GM18511 (cell line): ENCODE results near the gene C13orf46.

Source experiments
- ATAC-seq: cut with Tn5 transposase; IDR thresholded peaks from one replicate; pipeline ENCODE4 v1.9.1; 2021; ENCODE audit warnings: mild to moderate bottlenecking, moderate library complexity; ENCODE audit not compliant: unreplicated experiment

C13orf46 gene

GRCh38 chr13:113958373-113958772, 15.5 kb downstream of the C13orf46 start:
- no peak for ATAC-seq

- no peak for ATAC-seq
Measured at GRCh38 chr13:113956571-113956970, 17.3 kb downstream of the C13orf46 start.

GRCh38 chr13:113955691-113956090, 18.2 kb downstream of the C13orf46 start:
- no peak for ATAC-seq

- no peak for ATAC-seq
Measured at GRCh38 chr13:113955235-113955634, 18.6 kb downstream of the C13orf46 start.

GRCh38 chr13:113954046-113954835, 19.6 kb downstream of the C13orf46 start:
- ATAC-seq = no peak

- ATAC-seq = no peak
Measured at GRCh38 chr13:113953561-113953960, 20.3 kb downstream of the C13orf46 start.

GRCh38 chr13:113952983-113953520, 20.8 kb downstream of the C13orf46 start:
- no peak for ATAC-seq

- ATAC-seq = no peak
Measured at GRCh38 chr13:113952151-113952982, 21.5 kb downstream of the C13orf46 start.

- peak; percentile 86 for ATAC-seq
Measured at GRCh38 chr13:113951246-113951999, 22.5 kb downstream of the C13orf46 start.

GRCh38 chr13:113950451-113951245, 23.2 kb downstream of the C13orf46 start:
- no peak for ATAC-seq

- no peak for ATAC-seq
Measured at GRCh38 chr13:113949546-113949945, 24.3 kb downstream of the C13orf46 start.

- ATAC-seq = no peak
Measured at GRCh38 chr13:113948034-113948742, 25.7 kb downstream of the C13orf46 start.

- ATAC-seq = no peak
Measured at GRCh38 chr13:113947311-113948033, 26.4 kb downstream of the C13orf46 start.

GRCh38 chr13:113946409-113947181, 27.3 kb downstream of the C13orf46 start:
- ATAC-seq = no peak

- ATAC-seq = no peak
Measured at GRCh38 chr13:113945857-113946408, 27.9 kb downstream of the C13orf46 start.

GRCh38 chr13:113943821-113944565, 29.9 kb downstream of the C13orf46 start:
- no peak for ATAC-seq

- ATAC-seq = no peak
Measured at GRCh38 chr13:113942591-113943103, 31.2 kb downstream of the C13orf46 start.
